HEK293 (cell line): ENCODE results near the gene PTPMT1.

Source experiments
- CTCF ChIA-PET: fragments of 350-600 bp; formaldehyde crosslinking; extraction: SDS; loops from one replicate; lab custom pipeline; 2021; ENCODE audit warnings: antibody characterized with exemption; lab: Yijun Ruan, JAX
- POLR2A ChIA-PET: fragments of 300-600 bp; formaldehyde crosslinking; extraction: SDS; loops from one replicate; lab custom pipeline; 2020; ENCODE audit warnings: antibody characterized with exemption, inconsistent platforms; lab: Yijun Ruan, JAX
- H3K27ac ChIP-seq: fragments of 200-500 bp; sonication (Bioruptor generic); 2 replicates; pipeline ENCODE4 v1.5.1; 2014; ENCODE audit warnings: low read depth, low read length, control low read depth, inconsistent platforms; ENCODE audit errors: extremely low read depth
- H3K36me3 ChIP-seq, 2 experiments: fragments of 200-500 bp in 1 of 2; sonication (Bioruptor generic) in 1 of 2; 1 replicate in 1 of 2; 2 replicates in 1 of 2; pipeline ENCODE4 v1.5.1; 2014 to 2017; ENCODE audit warnings: inconsistent platforms in 2 of 2, low read length in 2 of 2; ENCODE audit not compliant: control insufficient read depth in 2 of 2, insufficient read depth in 1 of 2
- H3K4me1 ChIP-seq: fragments of 200-500 bp; sonication (Bioruptor generic); 2 replicates; pipeline ENCODE4 v1.5.1; 2014; ENCODE audit warnings: mild to moderate bottlenecking, low read length, inconsistent platforms; ENCODE audit not compliant: control insufficient read depth, insufficient read depth
- H3K4me3 ChIP-seq: 2 replicates; pipeline ENCODE4 v1.5.1; 2011; ENCODE audit warnings: low read depth, mild to moderate bottlenecking, control low read depth, low read length, moderate library complexity
- H3K9me3 ChIP-seq: fragments of 200-500 bp; sonication (Bioruptor generic); 2 replicates; pipeline ENCODE4 v1.5.1; 2014; ENCODE audit warnings: low read depth, low read length, inconsistent platforms; ENCODE audit not compliant: control insufficient read depth, insufficient read depth
- ATF2 ChIP-seq: fragments of 450-650 bp; formaldehyde crosslinking; IDR thresholded peaks from 2 replicates; pipeline ENCODE4 v1.5.1; 2016; ENCODE audit warnings: missing biosample characterization, missing genetic modification characterization, low read depth
- BCL11A ChIP-seq: fragments of 450-650 bp; formaldehyde crosslinking; IDR thresholded peaks from 2 replicates; pipeline ENCODE4 v1.5.1; 2016; ENCODE audit warnings: low read depth, missing biosample characterization, missing genetic modification characterization
- GLI4 ChIP-seq: fragments of 450-650 bp; formaldehyde crosslinking; IDR thresholded peaks from 2 replicates; pipeline ENCODE4 v1.5.1; 2016; ENCODE audit warnings: missing biosample characterization, missing genetic modification characterization
- HOXA7 ChIP-seq: sonication (generic); formaldehyde crosslinking; IDR thresholded peaks from 2 replicates; pipeline ENCODE4 v1.8.1; 2022; ENCODE audit warnings: missing genetic modification reagents, borderline replicate concordance
- INSM2 ChIP-seq: fragments of 450-650 bp; formaldehyde crosslinking; IDR thresholded peaks from 2 replicates; pipeline ENCODE4 v1.5.1; 2016; ENCODE audit warnings: missing biosample characterization, missing genetic modification characterization
- REST ChIP-seq: fragments of 450-650 bp; formaldehyde crosslinking; IDR thresholded peaks from 2 replicates; pipeline ENCODE4 v1.5.1; 2016; ENCODE audit warnings: missing biosample characterization, missing genetic modification characterization
- SP2 ChIP-seq: fragments of 450-650 bp; formaldehyde crosslinking; IDR thresholded peaks from 2 replicates; pipeline ENCODE4 v1.5.1; 2016; ENCODE audit warnings: missing biosample characterization, missing genetic modification characterization
- TCF7L2 ChIP-seq: IDR thresholded peaks from 2 replicates; pipeline ENCODE4 v1.6.1; 2011; ENCODE audit warnings: low read depth, mild to moderate bottlenecking, inconsistent platforms, low read length, moderate library complexity, borderline replicate concordance
- TRIM28 ChIP-seq: IDR thresholded peaks from 2 replicates; pipeline ENCODE4 v1.6.1; 2011; ENCODE audit warnings: low read length, control low read depth, borderline replicate concordance
- ZNF114 ChIP-seq: fragments of 450-650 bp; formaldehyde crosslinking; IDR thresholded peaks from 2 replicates; pipeline ENCODE4 v1.5.0; 2017; ENCODE audit warnings: missing biosample characterization, missing genetic modification characterization
- ZNF121 ChIP-seq: fragments of 450-650 bp; formaldehyde crosslinking; IDR thresholded peaks from 2 replicates; pipeline ENCODE4 v1.5.1; 2016; ENCODE audit warnings: missing biosample characterization, missing genetic modification characterization
- ZNF133 ChIP-seq: fragments of 450-650 bp; formaldehyde crosslinking; IDR thresholded peaks from 2 replicates; pipeline ENCODE4 v1.5.1; 2016; ENCODE audit warnings: missing biosample characterization, missing genetic modification characterization
- ZNF211 ChIP-seq: fragments of 450-650 bp; formaldehyde crosslinking; IDR thresholded peaks from 2 replicates; pipeline ENCODE4 v1.5.1; 2016; ENCODE audit warnings: low read depth, missing biosample characterization, missing genetic modification characterization
- ZNF223 ChIP-seq: fragments of 450-650 bp; formaldehyde crosslinking; IDR thresholded peaks from 2 replicates; pipeline ENCODE4 v1.5.1; 2016; ENCODE audit warnings: missing biosample characterization, missing genetic modification characterization
- ZNF274 ChIP-seq, 2 experiments: fragments of 200-500 bp in 1 of 2; fragments of 450-650 bp in 1 of 2; sonication (Bioruptor generic) in 1 of 2; formaldehyde crosslinking in 1 of 2; IDR thresholded peaks; 2 replicates each; pipeline versions ENCODE4 v1.5.1 to v1.6.1; 2014 to 2016; ENCODE audit warnings: borderline replicate concordance in 1 of 2, inconsistent platforms in 1 of 2, low read length in 1 of 2, missing biosample characterization in 1 of 2, missing genetic modification characterization in 1 of 2

The PTPMT1 gene

GRCh38 chr11:47532597-47533213 lies 32.7 kb upstream of the PTPMT1 start:
- no peak overlapping the region for H3K27ac ChIP-seq
- no peak for TF ChIP-seq HOXA7 (CRISPR knock-in tag)
- TF ChIP-seq ZNF114 (tag by site-specific recombination) = no peak
- no peak for TF ChIP-seq REST (tag by site-specific recombination)
- no peak for TF ChIP-seq INSM2 (tag by site-specific recombination)
- no peak for TF ChIP-seq ZNF223 (tag by site-specific recombination)
- TF ChIP-seq GLI4 (tag by site-specific recombination) = no peak
- no peak for TF ChIP-seq SP2 (tag by site-specific recombination)
- TF ChIP-seq TCF7L2 = no peak
- TF ChIP-seq ZNF274 (IDR thresholded peaks at IDR 0.05; ENCODE audit: low read length) = no peak
- TF ChIP-seq ZNF274 (tag by site-specific recombination; IDR thresholded peaks at IDR 0.05; ENCODE audit: borderline replicate concordance) = no peak
- no peak for TF ChIP-seq TRIM28
- TF ChIP-seq ATF2 (tag by site-specific recombination) = no peak
- no peak for TF ChIP-seq ZNF211 (tag by site-specific recombination)
- TF ChIP-seq BCL11A (tag by site-specific recombination) = no peak
- POLR2A ChIA-PET = interaction anchor here (0.6 to 1.6 kb wide), 3 partner anchors 41 to 339 kb away, joined by 3 to 4 read pairs (median 4); no protein-coding TSS in a partner anchor

GRCh38 chr11:47533690-47534151 lies 31.7 kb upstream of the PTPMT1 start:
- ChIA-PET CTCF (no interaction called here), POLR2A (interaction anchor here (0.6 to 1.4 kb wide), 5 partner anchors 18 to 310 kb away, joined by 3 to 7 read pairs (median 4); no protein-coding TSS in a partner anchor)
- Histone ChIP-seq H3K27ac (no peak overlapping the region), H3K4me1 (peaks cover 6% of the 10 kb centered on the region), H3K4me3 (no peak overlapping the region), H3K9me3 (no peaks in the 10 kb centered on the region), H3K36me3 (peaks cover 0 to 4% of the 10 kb centered on the region in 2 experiments; a peak in 2 of 3 replicates)
- TF ChIP-seq ZNF121 (tag by site-specific recombination) (0 out of 2 replicates have a peak, but pooled peaks have one; percentile 13), ZNF133 (tag by site-specific recombination) (no peak)

More at GRCh38 chr11:47532597-47533213, 32.7 kb upstream of the PTPMT1 start:
- Histone ChIP-seq H3K4me1 (peaks cover 5% of the 10 kb centered on the region), H3K36me3 (peaks cover 0 to 4% of the 10 kb centered on the region in 2 experiments; a peak in 2 of 3 replicates), H3K4me3 (no peak overlapping the region), H3K9me3 (no peaks in the 10 kb centered on the region)
- CTCF ChIA-PET = interaction anchor here (0.6 kb wide), 1 partner anchor 45 kb away, joined by 6 read pairs; no protein-coding TSS in a partner anchor
